GM21447 (cell line): ENCODE results near the gene SLC22A23.
A peak's percentile ranks its signal among the peaks of the same experiment; 100 is the strongest.

Experiments
- ATAC-seq: cut with Tn5 transposase; IDR thresholded peaks from one replicate; pipeline ENCODE4 v1.9.1; 2021; ENCODE audit not compliant: unreplicated experiment

The SLC22A23 gene

DNA sequence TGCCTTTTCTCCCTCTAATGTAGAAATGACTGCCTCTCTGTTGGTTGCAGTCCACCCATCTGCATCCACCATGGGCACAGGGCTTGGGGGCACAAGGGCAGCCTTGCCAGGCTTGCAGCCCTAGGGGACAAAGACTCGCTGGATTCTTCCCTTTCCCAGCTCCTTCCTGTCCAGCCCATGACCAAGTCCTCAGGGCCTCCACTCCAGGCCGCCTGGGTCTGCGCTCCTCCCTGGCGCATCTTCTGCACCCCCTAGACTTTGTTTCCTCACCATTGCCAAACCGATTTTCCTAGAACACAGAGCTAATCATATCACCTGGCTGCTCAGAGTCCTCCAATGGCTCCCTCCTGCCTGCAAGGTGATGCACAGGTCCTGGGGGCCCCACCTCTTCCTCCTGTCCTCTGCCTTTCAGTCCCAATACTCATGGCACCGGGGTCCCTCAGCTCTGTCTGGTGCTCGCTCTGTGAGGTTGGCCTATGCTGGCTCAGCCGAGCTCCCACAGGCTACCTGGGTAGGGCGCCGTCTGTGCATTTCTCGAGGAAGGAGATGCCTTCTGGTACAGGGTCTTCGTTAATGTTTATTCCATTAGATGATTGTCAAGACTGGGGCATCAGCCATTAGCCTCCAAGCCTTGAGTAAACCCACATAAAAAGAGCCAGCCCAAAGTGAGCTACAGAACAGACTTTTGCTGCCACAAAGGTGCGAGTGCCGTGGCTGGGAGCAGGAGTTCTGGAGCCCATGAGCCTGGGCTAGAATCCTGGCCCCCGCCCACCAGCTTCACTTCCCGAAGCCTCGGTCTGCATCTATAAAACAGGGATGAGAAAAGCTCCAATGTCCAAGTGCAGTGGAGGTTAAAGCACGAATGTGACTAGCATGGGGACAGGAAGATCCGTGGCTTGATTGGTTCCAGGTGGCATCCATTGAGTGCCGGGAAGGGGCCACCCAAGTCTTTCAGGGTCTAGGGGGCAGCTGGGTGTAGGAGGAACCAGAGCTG lies 180.4 kb downstream of the SLC22A23 start:
- no peak for ATAC-seq

GRCh38 chr6:3273707-3274521 lies 182.9 kb downstream of the SLC22A23 start:
- no peak for ATAC-seq

DNA sequence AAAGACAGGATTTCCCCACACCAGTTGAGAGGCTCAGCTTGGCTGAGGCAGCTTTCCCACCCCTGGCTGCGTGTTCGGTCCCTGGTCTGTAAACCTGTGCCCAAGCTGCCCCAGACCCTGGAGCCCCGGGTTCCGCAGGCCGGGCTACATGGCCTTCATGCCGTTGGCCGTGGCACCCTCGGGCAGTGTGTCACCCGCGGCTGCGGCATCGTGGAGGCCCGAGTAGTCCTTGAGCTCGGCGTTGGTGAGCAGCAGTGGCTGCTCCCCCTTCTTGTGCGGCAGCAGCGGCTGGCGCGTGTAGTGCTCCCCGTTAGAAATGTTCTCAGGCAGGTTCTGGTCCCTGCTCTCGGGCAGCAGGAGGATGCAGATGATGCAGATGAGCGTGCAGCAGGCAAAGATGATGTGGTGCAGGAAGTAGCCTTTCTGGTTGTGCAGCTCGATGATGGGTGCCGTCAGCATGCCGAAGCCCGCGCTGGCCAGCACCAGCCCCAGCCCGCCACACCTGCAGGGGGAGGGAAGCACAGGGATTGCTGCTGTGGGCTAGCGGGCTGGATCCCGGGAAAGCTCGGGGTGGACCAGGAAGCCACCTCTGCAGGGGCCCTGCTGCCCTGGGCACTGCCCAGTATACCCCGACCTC lies 183.8 kb downstream of the SLC22A23 start:
- ATAC-seq, result no peak

GRCh38 chr6:3271756-3272155 lies 185.1 kb downstream of the SLC22A23 start:
- no peak for ATAC-seq

GRCh38 chr6:3270258-3270657 lies 186.6 kb downstream of the SLC22A23 start:
- ATAC-seq, result no peak

DNA sequence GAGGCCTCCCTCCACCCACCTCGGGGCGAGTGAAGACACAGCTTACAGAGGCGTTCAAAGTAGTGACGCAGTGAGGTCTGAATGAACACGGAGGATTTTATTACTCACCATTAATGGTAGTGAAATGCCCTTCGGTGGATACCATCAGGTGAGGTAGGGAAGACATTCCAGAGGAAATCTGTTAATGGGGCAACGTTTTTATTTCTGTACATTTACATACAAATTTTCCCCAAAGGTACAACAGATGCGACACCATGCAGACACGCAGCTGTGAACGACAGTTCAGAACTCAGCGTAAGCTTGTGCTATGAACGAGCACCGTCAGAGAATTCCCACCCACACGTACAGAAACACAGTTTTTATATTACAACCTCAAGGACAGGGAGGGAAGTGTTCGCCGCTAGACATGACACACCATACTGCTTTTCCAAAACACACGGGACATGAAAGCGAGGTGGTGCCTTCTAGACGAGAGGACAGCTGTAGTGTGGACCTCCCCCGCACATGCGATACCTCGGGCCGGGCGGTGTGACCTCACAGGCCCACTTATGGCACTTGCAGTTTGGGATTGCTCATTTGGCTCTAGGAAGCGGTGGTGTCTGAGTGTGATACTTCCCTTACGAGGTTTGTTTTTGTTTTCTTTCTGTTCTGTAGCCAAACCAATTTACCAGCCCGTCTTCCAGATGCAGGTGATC lies 187.4 kb downstream of the SLC22A23 start:
- no peak for ATAC-seq

- ATAC-seq, result no peak
Observed at GRCh38 chr6:3268680-3269079, 188.2 kb downstream of the SLC22A23 start.

DNA sequence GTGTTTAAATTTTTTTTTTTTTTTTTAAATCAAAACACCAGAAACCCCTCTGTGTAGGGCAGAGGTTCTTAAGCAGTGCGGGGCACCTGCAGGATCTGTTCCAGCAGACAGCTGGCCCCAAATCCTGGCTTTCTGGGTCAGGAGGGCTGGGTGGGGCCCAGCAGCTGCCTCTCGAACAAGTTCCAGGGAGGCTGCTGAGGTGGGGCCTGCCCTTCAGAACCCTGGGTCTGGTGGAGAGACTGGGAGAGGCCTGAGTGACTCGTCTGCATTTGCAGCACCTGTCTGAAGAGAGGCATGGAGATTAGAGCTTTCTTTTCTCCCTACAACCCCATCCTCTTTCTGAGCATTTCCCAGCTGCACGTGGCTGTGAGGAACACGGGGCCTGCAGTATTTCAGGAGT lies 189.7 kb downstream of the SLC22A23 start:
- ATAC-seq, result no peak

GRCh38 chr6:3266170-3266569 lies 190.7 kb downstream of the SLC22A23 start:
- ATAC-seq, result no peak

GRCh38 chr6:3265671-3266070 lies 191.2 kb downstream of the SLC22A23 start:
- no peak for ATAC-seq

- ATAC-seq, result no peak
Observed at GRCh38 chr6:3264356-3264755, 192.5 kb downstream of the SLC22A23 start.

DNA sequence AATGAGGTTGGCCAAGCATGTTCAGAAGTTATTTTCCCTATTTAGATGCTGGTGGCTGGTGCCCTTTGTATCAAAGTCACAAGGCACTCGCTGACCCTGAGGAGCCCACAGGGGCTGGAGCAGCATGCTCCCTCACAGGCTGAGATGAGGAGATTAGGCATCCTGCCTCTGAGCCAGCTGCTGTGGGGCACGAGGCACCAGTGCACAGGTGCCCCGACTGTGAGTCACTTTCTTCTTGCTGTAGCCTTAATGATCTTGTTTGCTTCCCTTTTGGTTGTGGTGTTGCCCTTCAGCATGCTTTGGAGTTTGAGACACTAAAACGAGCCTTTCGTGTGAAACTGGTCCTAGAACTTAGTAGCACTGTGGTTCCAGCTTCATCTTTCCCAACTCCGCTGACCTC lies 193.8 kb downstream of the SLC22A23 start:
- ATAC-seq, result no peak

DNA sequence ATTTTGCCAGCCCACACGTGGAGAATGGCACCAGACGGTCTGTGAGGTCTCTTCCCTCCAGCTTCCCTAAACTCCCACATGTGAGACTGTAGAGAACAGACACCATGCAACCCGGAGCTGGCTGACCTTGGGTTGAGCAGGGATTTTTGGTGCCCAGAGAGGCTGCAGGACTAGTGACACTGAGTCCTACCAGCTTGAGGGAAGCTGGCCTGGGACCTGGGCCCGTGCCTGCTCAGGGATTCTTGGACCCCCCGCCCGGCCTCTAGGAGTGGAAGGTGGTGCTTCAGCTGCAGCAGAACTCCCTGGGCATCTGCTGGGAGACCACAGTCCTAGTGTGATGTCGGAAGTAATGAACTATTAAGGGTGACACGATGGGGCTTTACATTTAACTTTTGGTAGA lies 194.9 kb downstream of the SLC22A23 start:
- no peak for ATAC-seq

- ATAC-seq, result no peak
Observed at GRCh38 chr6:3261518-3261820, 195.4 kb downstream of the SLC22A23 start.

GRCh38 chr6:3260772-3261517 lies 195.9 kb downstream of the SLC22A23 start:
- ATAC-seq, result no peak

- no peak for ATAC-seq
Observed at GRCh38 chr6:3260296-3260695, 196.6 kb downstream of the SLC22A23 start.

DNA sequence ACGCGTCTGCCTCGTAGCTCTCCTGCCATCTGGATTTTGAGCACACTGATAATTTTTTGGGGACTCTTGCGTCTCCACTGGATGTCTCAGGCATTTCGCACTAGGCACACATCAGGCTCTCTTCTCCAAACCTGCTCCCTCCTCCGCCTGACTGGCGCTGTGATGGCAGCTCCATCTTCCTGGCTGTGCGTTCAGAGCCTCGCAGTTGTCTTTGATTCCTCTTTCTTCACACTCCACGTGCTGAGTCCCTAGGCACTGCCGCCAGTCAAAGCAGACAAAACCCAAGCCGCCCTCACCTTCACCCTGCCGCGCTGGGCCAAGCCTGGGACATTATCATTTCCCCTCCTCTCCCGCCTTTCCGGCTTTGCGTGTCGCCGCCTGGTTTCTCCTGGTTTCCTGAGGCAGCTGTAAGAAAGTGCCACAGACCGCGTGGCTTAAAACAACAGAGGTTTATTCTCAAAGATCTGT lies 197.3 kb downstream of the SLC22A23 start:
- ATAC-seq, result peak; percentile 35

- ATAC-seq, result peak; percentile 66
Observed at GRCh38 chr6:3258720-3259490, 197.9 kb downstream of the SLC22A23 start, which contains the start of gene PSMG4. Gene PSMG4, plus strand, starts transcription at chr6:3258947. Its CDS starts 76 bp downstream, at chr6:3259023.

- no peak for ATAC-seq
Observed at GRCh38 chr6:3258201-3258600, 198.6 kb downstream of the SLC22A23 start.
